Activated T-cell treated with anti-CD3 and anti-CD28 coated beads, Interleukin-2, amount 50 U/mL, for 72 hours (primary cell): Measurements from ENCODE around the gene VWA1. TPM values are rescaled to one million over a fixed set of nuclear protein-coding genes. Genes with fewer than 3 reads are reported as not detected.
A peak's percentile ranks its signal among the peaks of the same experiment; 100 is the strongest.
"Not testable (repeated sequence)": the region's sequence is repeated elsewhere in the genome, so short reads cannot be mapped to it uniquely, and the experiment has no call there.

Source experiments
- ATAC-seq, 2 donors: fragments of 150-1000 bp; cut with Tn5 transposase; replicated peaks in 1 of 2; 2 replicates each; pipeline ENCODE4 v1.10.0; 2021; ENCODE audit warnings: moderate library complexity in 2 of 2, mild to moderate bottlenecking in 1 of 2
- DNase-seq, 2 donors: peaks; one replicate each; pipeline ENCODE4 v3.0.0; 2021 to 2022; ENCODE audit warnings: mixed read lengths in 1 of 2
- H3K27ac Mint-ChIP-seq: one replicate; pipeline ENCODE4 v1.8.0; 2022; ENCODE audit warnings: mild to moderate bottlenecking, moderate library complexity, mixed read lengths
- H3K27me3 Mint-ChIP-seq: one replicate; pipeline ENCODE4 v1.8.0; 2022; ENCODE audit warnings: low read depth, mixed read lengths
- H3K36me3 Mint-ChIP-seq, 2 donors: one replicate each; pipeline ENCODE4 v1.8.0; 2022; ENCODE audit warnings: mixed read lengths in 2 of 2, mild to moderate bottlenecking in 1 of 2; ENCODE audit not compliant: insufficient read depth in 2 of 2
- H3K4me1 Mint-ChIP-seq: one replicate; pipeline ENCODE4 v1.8.0; 2022; ENCODE audit warnings: low read depth, mixed read lengths
- H3K4me3 Mint-ChIP-seq, 2 donors: one replicate each; pipeline ENCODE4 v1.8.0; 2022; ENCODE audit warnings: mild to moderate bottlenecking in 2 of 2, mixed read lengths in 2 of 2, moderate library complexity in 2 of 2
- H3K9me3 Mint-ChIP-seq, 2 donors: one replicate each; pipeline ENCODE4 v1.8.0; 2022; ENCODE audit warnings: mixed read lengths in 2 of 2
- total RNA-seq, 2 donors: library from RNA; stranded (reverse); gene quantifications; one replicate each; pipeline ENCODE4 v1.2.3, GENCODE V29; 2022

The VWA1 gene
- total RNA-seq, 2 donors from 2014 or later: 0.94 to 1.4 TPM

DNA sequence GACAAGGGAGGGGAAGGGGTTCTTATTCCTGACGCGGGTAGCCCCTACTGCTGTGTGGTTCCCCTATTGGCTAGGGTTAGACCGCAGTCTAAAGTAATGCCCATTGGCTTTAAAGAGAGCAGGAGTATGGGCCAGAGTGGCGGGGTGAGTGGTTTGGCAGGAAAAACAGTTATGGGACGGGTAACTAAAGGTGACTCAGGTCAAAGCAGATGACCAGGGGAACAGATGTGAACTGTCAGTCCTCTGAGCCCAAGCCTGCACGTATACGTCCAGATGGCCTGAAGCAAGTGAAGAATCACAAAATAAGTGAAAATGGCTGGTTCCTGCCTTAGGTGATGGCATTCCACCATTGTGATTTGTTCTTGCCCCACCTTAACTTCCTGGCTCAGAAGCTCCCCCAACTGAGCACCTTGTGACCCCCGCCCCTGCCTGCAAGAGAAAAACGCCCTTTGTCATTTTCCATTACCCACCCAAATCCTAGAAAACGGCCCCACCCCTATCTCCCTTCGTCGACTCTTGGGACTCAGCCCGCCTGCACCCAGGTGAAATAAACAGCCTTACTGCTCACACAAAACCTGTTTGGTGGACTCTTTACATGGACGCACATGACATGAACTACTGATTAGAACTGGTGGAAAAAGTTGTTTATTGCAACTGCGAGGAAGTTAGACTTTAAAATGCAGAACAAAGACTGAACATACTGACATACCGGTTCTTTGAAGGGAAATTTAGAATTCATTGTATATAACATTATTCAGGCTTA is 35.3 kb downstream of the VWA1 start:
- ATAC-seq (peak in 1 of 2 donors; percentile 14), DNase-seq (peak; percentile 15 to 16)
- peaks cover 39% of the 10 kb centered on the region for H3K4me1 Mint-ChIP-seq
- H3K27me3 Mint-ChIP-seq: no peaks in the 10 kb centered on the region
- H3K9me3 Mint-ChIP-seq: no peaks in the 10 kb centered on the region
- H3K27ac Mint-ChIP-seq: peak overlapping the region; percentile 91
- peak overlapping the region; percentile 88 to 94 for H3K4me3 Mint-ChIP-seq
- no peaks in the 10 kb centered on the region for H3K36me3 Mint-ChIP-seq

DNA sequence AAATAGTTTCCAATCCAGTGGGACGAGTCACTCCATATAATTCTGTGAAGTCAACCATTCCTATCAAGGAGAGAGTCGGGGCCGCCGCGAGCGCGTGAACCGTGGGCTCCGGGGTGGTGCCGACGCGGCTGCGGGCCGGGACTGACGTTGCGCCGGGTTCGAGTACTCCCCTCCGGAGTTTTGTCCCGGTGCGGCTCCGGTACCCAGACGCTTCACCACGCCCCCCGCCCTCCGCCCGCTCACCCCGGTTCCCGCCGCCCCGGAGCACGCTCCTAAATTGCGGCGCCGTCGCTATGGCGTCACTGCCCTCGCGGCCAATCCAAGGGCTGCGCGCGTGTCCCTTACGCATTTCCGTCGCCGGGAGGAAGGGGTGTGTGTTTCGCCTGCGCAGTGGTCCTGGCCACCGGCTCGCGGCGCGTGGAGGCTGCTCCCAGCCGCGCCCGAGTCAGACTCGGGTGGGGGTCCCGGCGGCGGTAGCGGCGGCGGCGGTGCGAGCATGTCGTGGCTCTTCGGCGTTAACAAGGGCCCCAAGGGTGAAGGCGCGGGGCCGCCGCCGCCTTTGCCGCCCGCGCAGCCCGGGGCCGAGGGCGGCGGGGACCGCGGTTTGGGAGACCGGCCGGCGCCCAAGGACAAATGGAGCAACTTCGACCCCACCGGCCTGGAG is 36.0 kb downstream of the VWA1 start, which contains the start of gene ATAD3B:
TSS of gene ATAD3B (plus strand) at position 377 of the 664 bp plus-strand sequence. CDS start at position 497, 120 bp downstream.
- H3K9me3 Mint-ChIP-seq: no peaks in the 10 kb centered on the region
- ATAC-seq (peak; percentile 99), DNase-seq (peak; percentile 95 to 96)
- peaks cover 39% of the 10 kb centered on the region for H3K4me1 Mint-ChIP-seq
- H3K4me3 Mint-ChIP-seq: peak within 1 kb of the TSS; percentile 88 to 94
- H3K27me3 Mint-ChIP-seq: no peaks in the 10 kb centered on the region
- H3K27ac Mint-ChIP-seq: peak within 1 kb of the TSS; percentile 91
- no peaks in the 10 kb centered on the region for H3K36me3 Mint-ChIP-seq

DNA sequence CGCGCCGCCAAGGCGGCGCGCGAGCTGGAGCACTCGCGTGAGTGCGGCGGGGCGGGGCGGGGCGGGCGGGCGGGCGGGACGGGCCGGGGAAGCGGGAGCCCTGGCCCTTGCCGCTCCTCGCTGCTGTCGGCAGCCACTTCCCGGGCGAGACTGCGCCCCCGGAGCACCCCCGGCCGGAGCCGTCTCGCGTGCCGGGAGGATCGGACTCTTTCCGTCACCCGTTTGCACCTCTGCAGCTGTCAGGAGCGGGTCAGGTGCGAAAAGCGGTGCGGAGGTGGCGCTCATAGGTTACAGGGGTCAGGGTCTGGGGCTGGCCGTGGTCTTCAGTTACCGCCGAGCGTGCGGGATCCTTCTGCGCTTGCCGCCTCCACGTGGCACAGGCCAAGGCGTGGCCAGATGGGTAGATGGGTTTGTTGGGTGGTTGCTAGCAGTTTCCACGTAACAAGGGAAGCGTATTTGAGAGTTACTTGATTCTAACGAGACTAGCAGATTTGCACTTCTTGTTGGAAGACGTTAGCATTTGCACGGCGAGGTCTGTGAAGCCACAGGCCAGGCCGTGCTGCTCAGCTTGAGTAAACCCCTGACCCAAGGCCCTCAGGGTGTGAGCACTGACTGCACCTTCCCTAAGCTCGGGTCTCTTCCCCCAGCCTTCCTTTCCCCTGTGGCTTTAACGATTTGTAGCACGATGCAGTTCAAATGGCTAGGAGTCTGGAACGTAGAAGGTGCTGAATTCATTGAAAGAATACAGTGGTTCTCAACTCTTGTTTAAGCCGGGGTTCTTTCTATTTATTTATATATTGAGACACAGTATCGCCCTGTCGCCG is 36.8 kb downstream of the VWA1 start:
- H3K9me3 Mint-ChIP-seq, H3K27ac Mint-ChIP-seq, H3K27me3 Mint-ChIP-seq, H3K36me3 Mint-ChIP-seq: not testable (repeated sequence)
- Mint-ChIP-seq H3K4me3 (peak overlapping the region; percentile 80 to 81), H3K4me1 (peaks cover 39% of the 10 kb centered on the region)
- DNase-seq (peak; percentile 9), ATAC-seq (peak; percentile 30)

DNA sequence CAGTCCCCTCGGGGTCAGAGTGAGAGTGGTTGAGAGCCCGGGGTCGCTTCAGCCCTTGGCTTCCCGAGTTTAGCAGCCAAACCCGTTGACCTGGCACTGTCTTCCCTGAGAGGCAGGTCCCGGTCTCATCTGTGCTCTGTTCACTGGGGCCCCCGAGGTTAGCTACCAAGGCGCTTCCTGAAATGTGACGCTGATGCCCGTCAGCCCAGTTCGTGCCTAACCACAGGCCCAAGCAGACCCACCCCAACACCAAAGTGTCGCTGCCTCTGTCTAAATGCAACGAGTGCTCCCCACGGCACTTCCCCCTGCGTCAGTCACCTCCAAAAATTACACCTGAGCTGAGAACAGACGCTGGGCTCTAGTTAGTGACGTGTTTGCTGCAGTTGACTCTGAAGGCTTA is 40.5 kb downstream of the VWA1 start:
- peaks cover 4 to 12% of the 10 kb centered on the region in 2 donors for H3K36me3 Mint-ChIP-seq
- H3K9me3 Mint-ChIP-seq, H3K4me3 Mint-ChIP-seq, H3K27ac Mint-ChIP-seq, H3K27me3 Mint-ChIP-seq, ATAC-seq, DNase-seq: not testable (repeated sequence)
- peaks cover 24% of the 10 kb centered on the region for H3K4me1 Mint-ChIP-seq

DNA sequence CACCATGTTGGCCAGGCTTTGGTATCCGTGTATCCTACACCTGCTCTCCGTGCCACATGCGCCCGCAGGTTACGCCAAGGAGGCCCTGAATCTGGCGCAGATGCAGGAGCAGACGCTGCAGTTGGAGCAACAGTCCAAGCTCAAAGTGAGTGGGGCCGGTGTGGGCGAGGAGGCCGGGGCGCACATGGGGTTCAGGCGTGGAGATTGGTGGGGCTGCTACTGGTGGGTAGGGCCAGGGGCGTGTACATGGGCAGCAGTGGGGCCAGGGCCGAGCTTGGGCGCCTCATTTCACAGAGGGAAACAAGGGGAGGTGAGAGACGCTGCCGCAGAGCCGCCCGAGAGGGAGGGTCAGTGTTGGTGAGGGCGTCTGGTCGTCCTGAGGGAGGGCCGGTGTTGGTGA is 41.7 kb downstream of the VWA1 start:
- no peaks in the 10 kb centered on the region for H3K27me3 Mint-ChIP-seq
- H3K36me3 Mint-ChIP-seq: peaks cover 4 to 12% of the 10 kb centered on the region in 2 donors
- no peak overlapping the region for H3K27ac Mint-ChIP-seq
- no peak overlapping the region for H3K4me3 Mint-ChIP-seq
- no peaks in the 10 kb centered on the region for H3K9me3 Mint-ChIP-seq
- no peak for ATAC-seq
- no peak for DNase-seq
- peaks cover 22% of the 10 kb centered on the region for H3K4me1 Mint-ChIP-seq

DNA sequence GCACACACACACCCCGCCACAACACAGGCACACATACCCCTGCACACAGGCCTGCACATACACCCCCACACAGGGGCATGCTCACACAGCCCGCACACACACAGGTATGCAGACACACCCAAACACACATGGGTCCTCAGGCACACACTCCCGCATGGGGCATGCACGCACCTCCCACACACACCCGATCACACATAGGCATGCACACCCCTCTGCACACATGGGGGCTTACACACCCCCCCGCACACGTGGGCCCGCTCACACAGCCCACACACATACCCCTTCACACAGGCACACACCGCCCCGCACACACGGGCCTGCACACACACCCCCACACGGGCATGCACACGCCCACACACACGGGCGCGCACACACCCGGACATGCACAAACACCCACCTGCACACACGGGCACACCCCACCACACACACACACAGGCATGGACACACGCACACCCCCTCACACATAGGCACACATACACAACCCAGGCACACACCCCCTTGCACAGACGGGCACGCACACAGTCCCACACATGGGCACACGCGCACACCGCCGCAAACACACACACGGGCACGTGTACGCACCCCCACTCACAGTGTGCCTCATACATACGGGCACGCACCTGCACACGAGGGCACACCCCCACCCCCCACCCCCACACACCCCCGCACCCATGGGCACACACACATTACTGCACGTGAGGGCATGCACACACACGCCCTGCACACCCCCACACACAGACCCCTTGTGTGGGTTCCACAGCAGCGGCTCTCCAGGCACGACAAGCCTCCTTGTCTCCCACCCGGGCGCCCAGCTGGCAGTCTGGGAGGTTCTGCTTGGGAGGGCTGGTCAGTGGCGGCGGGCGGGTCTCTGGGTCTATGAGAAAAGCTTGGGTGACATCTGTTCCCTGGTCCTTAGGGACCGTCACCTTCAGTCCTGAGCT is 44.3 kb downstream of the VWA1 start:
- ATAC-seq (no peak), DNase-seq (no peak)
- H3K27me3 Mint-ChIP-seq: no peaks in the 10 kb centered on the region
- no peak overlapping the region for H3K4me3 Mint-ChIP-seq
- H3K27ac Mint-ChIP-seq: no peak overlapping the region
- H3K36me3 Mint-ChIP-seq: peaks cover 4 to 18% of the 10 kb centered on the region in 2 donors
- no peaks in the 10 kb centered on the region for H3K9me3 Mint-ChIP-seq
- no peaks in the 10 kb centered on the region for H3K4me1 Mint-ChIP-seq

DNA sequence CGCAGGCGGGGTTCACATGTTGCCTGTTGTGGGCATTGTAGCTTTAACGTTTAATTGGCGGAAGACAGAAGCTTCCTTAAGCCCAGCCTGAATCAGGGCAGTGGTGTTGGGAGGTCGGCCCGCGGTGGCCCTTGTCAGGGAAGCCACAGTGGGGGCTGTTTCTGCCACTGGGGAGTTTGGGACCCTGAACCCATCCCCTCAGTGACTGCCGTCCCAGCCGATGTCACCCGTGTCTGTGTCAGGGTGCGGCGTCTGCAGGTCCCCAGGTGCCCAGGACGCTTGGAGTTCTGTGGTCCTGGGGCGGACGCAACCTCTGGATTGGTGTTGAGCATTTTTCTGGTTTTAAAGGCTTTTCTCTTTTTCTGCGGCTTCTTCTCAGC is 45.0 kb downstream of the VWA1 start:
- DNase-seq, H3K27me3 Mint-ChIP-seq, ATAC-seq, H3K27ac Mint-ChIP-seq, H3K4me3 Mint-ChIP-seq, H3K9me3 Mint-ChIP-seq, H3K4me1 Mint-ChIP-seq: not testable (repeated sequence)
- H3K36me3 Mint-ChIP-seq: peaks cover 4 to 18% of the 10 kb centered on the region in 2 donors

DNA sequence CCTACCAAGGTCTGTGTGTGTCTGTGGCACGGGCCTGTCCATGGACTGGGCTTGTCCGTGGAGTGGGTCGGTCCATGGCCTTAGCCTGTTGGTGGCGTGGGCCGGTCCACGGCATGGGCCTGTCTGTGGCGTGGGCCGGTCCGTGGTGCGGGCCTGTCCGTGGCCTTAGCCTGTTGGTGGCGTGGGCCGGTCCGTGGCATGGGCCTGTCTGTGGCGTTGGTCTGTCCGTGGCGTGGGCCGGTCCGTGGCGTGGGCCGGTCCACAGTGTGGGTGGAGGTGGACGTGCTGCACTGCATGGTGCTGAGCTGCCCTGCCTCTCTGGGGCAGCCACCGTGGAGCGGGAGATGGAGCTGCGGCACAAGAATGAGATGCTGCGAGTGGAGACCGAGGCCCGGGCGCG is 46.3 kb downstream of the VWA1 start:
- ATAC-seq, H3K4me1 Mint-ChIP-seq, H3K4me3 Mint-ChIP-seq, H3K27ac Mint-ChIP-seq, H3K27me3 Mint-ChIP-seq, DNase-seq, H3K9me3 Mint-ChIP-seq: not testable (repeated sequence)
- peaks cover 4 to 18% of the 10 kb centered on the region in 2 donors for H3K36me3 Mint-ChIP-seq

DNA sequence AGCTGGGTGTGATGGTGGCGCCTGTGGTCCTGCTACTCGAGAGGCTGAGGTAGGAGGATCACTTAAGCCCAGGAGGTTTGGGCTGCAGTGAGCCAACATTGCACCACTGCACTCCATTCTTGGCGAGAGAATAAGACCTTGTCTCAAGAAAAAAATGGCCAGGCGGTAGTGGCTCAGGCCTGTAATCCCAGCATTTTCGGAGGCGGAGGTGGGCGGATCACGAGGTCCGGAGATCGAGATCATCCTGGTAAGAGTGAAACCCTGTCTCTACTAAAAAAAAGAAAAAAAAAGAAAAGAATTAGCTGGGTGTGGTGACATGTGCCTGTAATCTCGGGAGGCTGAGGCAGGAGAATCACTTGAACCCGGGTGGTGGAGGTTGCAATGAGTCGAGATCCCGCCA is 47.4 kb downstream of the VWA1 start:
- Mint-ChIP-seq H3K36me3 (peaks cover 4 to 16% of the 10 kb centered on the region in 2 donors), H3K4me1 (no peaks in the 10 kb centered on the region), H3K27me3 (no peaks in the 10 kb centered on the region), H3K9me3 (no peaks in the 10 kb centered on the region), H3K27ac (no peak overlapping the region), H3K4me3 (no peak overlapping the region)
- DNase-seq (no peak), ATAC-seq (no peak)

DNA sequence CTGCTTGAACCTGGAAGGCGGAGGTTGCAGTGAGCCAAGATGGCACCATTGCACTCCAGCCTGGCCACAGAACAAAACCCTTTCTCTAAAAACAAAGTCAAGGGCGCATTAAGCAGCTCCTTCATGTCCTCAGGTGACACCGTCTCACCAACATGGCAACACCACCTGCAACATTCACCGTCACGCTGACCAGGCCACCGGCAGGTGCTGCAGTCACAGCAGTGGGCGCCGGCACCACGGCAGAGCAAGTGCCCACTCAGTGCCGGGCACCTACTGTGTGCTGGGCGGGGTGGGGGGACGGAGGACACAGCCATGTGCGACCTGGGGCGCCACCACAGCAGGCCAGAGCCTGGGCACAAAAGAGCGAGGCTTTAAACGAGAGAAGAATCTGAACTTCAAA is 48.2 kb downstream of the VWA1 start:
- H3K36me3 Mint-ChIP-seq: peaks cover 4 to 15% of the 10 kb centered on the region in 2 donors
- H3K4me1 Mint-ChIP-seq: no peaks in the 10 kb centered on the region
- no peak overlapping the region for H3K27ac Mint-ChIP-seq
- no peaks in the 10 kb centered on the region for H3K27me3 Mint-ChIP-seq
- DNase-seq (no peak), ATAC-seq (no peak)
- H3K4me3 Mint-ChIP-seq: no peak overlapping the region
- H3K9me3 Mint-ChIP-seq: no peaks in the 10 kb centered on the region

DNA sequence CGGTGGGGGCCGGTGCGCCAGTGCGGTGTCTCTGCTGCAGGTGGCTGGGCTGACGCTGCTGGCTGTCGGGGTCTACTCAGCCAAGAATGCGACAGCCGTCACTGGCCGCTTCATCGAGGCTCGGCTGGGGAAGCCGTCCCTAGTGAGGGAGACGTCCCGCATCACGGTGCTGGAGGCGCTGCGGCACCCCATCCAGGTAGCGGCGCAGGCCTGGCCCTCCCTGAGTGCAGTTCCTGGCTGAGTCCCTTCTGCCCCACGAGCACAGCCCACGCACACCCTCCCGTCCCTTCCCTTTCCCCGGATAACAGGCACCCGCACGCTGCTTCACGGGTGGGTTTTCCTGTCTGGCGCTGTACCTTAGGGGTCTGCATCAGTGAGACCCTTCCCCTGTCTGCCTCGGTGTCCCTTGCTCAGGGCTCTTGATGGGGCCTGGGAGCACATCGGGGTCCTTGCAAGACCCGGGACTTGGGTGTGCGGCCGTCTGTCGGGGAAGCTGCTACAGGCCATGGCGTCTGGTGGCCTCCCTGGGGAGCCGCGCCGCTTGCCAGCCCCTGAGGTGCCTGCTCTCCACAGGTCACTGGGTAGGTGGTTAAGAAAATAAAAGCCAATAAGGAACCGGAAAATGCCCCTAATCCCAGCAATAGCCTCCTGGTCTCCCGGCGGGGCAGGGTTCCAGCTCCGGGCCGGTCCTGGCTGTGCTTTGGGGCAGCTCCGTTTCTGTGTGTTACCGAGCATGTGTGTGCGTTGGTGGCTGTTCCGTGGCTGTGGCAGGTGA is 49.7 kb downstream of the VWA1 start:
- H3K9me3 Mint-ChIP-seq, H3K27ac Mint-ChIP-seq, H3K27me3 Mint-ChIP-seq, H3K4me1 Mint-ChIP-seq, ATAC-seq, H3K4me3 Mint-ChIP-seq, DNase-seq: not testable (repeated sequence)
- H3K36me3 Mint-ChIP-seq: peaks cover 1 to 14% of the 10 kb centered on the region in 2 donors
